ENCODE data around the gene FCGR3B.
"Not testable (repeated sequence)": the region's sequence is repeated elsewhere in the genome, so short reads cannot be mapped to it uniquely, and the experiment has no call there.

Gene FCGR3B

GRCh38 chr1:161611866-161612321 lies 19.1 kb downstream of the FCGR3B start:
- DNase-seq = peak in 1 of 2 donors; percentile 27
- not testable (repeated sequence) for H3K4me1 ChIP-seq, H3K27me3 ChIP-seq, H3K36me3 ChIP-seq, H3K9me3 ChIP-seq
- Histone ChIP-seq H3K4me3 (peak overlapping the region; percentile 48 to 53), H3K27ac (peak overlapping the region; percentile 72 to 76)
- intact Hi-C loops (cut with DNase I; ENCODE audit: low total_unique reads) = loop anchor here (10.0 kb wide), 1 partner anchor 87 kb away; the partner anchor contains the start of gene HSPA6

GRCh38 chr1:161610198-161610597 lies 20.8 kb downstream of the FCGR3B start:
- H3K27ac ChIP-seq, H3K9me3 ChIP-seq, H3K36me3 ChIP-seq, H3K4me3 ChIP-seq, H3K27me3 ChIP-seq, H3K4me1 ChIP-seq: not testable (repeated sequence)
- intact Hi-C loops (cut with DNase I; ENCODE audit: low total_unique reads) = loop anchor here (10.0 kb wide), 1 partner anchor 85 kb away; the partner anchor contains the start of gene HSPA6
- DNase-seq = peak in 1 of 2 donors; percentile 54

GRCh38 chr1:161606541-161607336 lies 24.2 kb downstream of the FCGR3B start:
- DNase-seq; H3K27ac ChIP-seq; H3K4me3 ChIP-seq; H3K36me3 ChIP-seq; intact Hi-C loops (cut with DNase I; ENCODE audit: low total_unique reads); H3K4me1 ChIP-seq; H3K9me3 ChIP-seq: not testable (repeated sequence)
- peaks cover 0 to 15% of the 10 kb centered on the region in 2 donors for H3K27me3 ChIP-seq

- H3K4me1 ChIP-seq; H3K9me3 ChIP-seq; H3K36me3 ChIP-seq; intact Hi-C loops (cut with DNase I; ENCODE audit: low total_unique reads); H3K27ac ChIP-seq: not testable (repeated sequence)
- H3K27me3 ChIP-seq = peaks cover 0 to 15% of the 10 kb centered on the region in 2 donors
- peak; percentile 32 to 66 for DNase-seq
- peak overlapping the region; percentile 26 to 28 for H3K4me3 ChIP-seq
Measured at GRCh38 chr1:161605762-161606540, 25.0 kb downstream of the FCGR3B start.

GRCh38 chr1:161605024-161605423 lies 26.0 kb downstream of the FCGR3B start:
- H3K9me3 ChIP-seq; H3K27ac ChIP-seq; DNase-seq; H3K4me3 ChIP-seq; H3K4me1 ChIP-seq; intact Hi-C loops (cut with DNase I; ENCODE audit: low total_unique reads); H3K36me3 ChIP-seq: not testable (repeated sequence)
- peaks cover 0 to 15% of the 10 kb centered on the region in 2 donors for H3K27me3 ChIP-seq

- H3K4me1 ChIP-seq; DNase-seq; intact Hi-C loops (cut with DNase I; ENCODE audit: low total_unique reads); H3K27me3 ChIP-seq; H3K9me3 ChIP-seq; H3K27ac ChIP-seq; H3K36me3 ChIP-seq; H3K4me3 ChIP-seq: not testable (repeated sequence)
Measured at GRCh38 chr1:161597077-161597476, 33.9 kb downstream of the FCGR3B start.

- H3K9me3 ChIP-seq; H3K27me3 ChIP-seq; H3K4me1 ChIP-seq; DNase-seq; intact Hi-C loops (cut with DNase I; ENCODE audit: low total_unique reads); H3K4me3 ChIP-seq; H3K27ac ChIP-seq; H3K36me3 ChIP-seq: not testable (repeated sequence)
Measured at GRCh38 chr1:161595583-161595982, 35.4 kb downstream of the FCGR3B start.

GRCh38 chr1:161595173-161595572 lies 35.8 kb downstream of the FCGR3B start:
- H3K27ac ChIP-seq; H3K27me3 ChIP-seq; H3K9me3 ChIP-seq; H3K36me3 ChIP-seq; intact Hi-C loops (cut with DNase I; ENCODE audit: low total_unique reads); DNase-seq; H3K4me1 ChIP-seq; H3K4me3 ChIP-seq: not testable (repeated sequence)

- H3K27ac ChIP-seq; H3K9me3 ChIP-seq; H3K36me3 ChIP-seq; H3K4me1 ChIP-seq; H3K4me3 ChIP-seq; H3K27me3 ChIP-seq; intact Hi-C loops (cut with DNase I; ENCODE audit: low total_unique reads); DNase-seq: not testable (repeated sequence)
Measured at GRCh38 chr1:161594269-161594984, 36.5 kb downstream of the FCGR3B start.

GRCh38 chr1:161593092-161593755 lies 37.8 kb downstream of the FCGR3B start:
- H3K4me3 ChIP-seq; H3K27me3 ChIP-seq; DNase-seq; H3K27ac ChIP-seq; H3K36me3 ChIP-seq; H3K9me3 ChIP-seq; H3K4me1 ChIP-seq; intact Hi-C loops (cut with DNase I; ENCODE audit: low total_unique reads): not testable (repeated sequence)

GRCh38 chr1:161592586-161592985 lies 38.4 kb downstream of the FCGR3B start:
- H3K4me3 ChIP-seq; H3K9me3 ChIP-seq; H3K4me1 ChIP-seq; H3K27me3 ChIP-seq; intact Hi-C loops (cut with DNase I; ENCODE audit: low total_unique reads); DNase-seq; H3K36me3 ChIP-seq; H3K27ac ChIP-seq: not testable (repeated sequence)

GRCh38 chr1:161589920-161590319 lies 41.1 kb downstream of the FCGR3B start:
- intact Hi-C loops (cut with DNase I; ENCODE audit: low total_unique reads); H3K9me3 ChIP-seq; H3K27me3 ChIP-seq; H3K27ac ChIP-seq; DNase-seq; H3K36me3 ChIP-seq; H3K4me1 ChIP-seq; H3K4me3 ChIP-seq: not testable (repeated sequence)

- H3K27ac ChIP-seq; H3K4me1 ChIP-seq; H3K27me3 ChIP-seq; H3K9me3 ChIP-seq; H3K4me3 ChIP-seq; H3K36me3 ChIP-seq; intact Hi-C loops (cut with DNase I; ENCODE audit: low total_unique reads); DNase-seq: not testable (repeated sequence)
Measured at GRCh38 chr1:161589365-161589764, 41.6 kb downstream of the FCGR3B start.

All from tibial artery (tissue), 4 donors.